Activated naive CD4-positive, alpha-beta T cell treated with anti-CD3 and anti-CD28 coated beads, Interleukin-2, amount 50 U/mL, for 72 hours (primary cell): ENCODE results near the gene ARID3B. TPM values are rescaled to one million over a fixed set of nuclear protein-coding genes. Genes with fewer than 3 reads are reported as not detected.

Experiments
- ATAC-seq, 2 donors: fragments of 150-1000 bp; cut with Tn5 transposase; 2 replicates each; pipeline ENCODE4 v1.10.0; 2021; ENCODE audit warnings: mild to moderate bottlenecking in 2 of 2, moderate library complexity in 2 of 2
- DNase-seq, 2 donors: peaks; one replicate each; pipeline ENCODE4 v3.0.0; 2021 to 2022; ENCODE audit warnings: low spot score in 2 of 2
- H3K27ac Mint-ChIP-seq, 2 donors: one replicate each; pipeline ENCODE4 v1.8.0; 2022; ENCODE audit warnings: mild to moderate bottlenecking in 2 of 2, mixed read lengths in 2 of 2
- H3K36me3 Mint-ChIP-seq, 2 donors: one replicate each; pipeline ENCODE4 v1.8.0; 2022; ENCODE audit warnings: mixed read lengths in 2 of 2
- H3K9me3 Mint-ChIP-seq, 2 donors: one replicate each; pipeline ENCODE4 v1.8.0; 2022; ENCODE audit warnings: mixed read lengths in 2 of 2
- total RNA-seq, 2 donors: library from RNA; stranded (reverse); gene quantifications; one replicate each; pipeline ENCODE4 v1.2.3, GENCODE V29; 2022

ARID3B gene
- total RNA-seq, 2 donors from 2014 or later, result 25.7 to 37.7 TPM

DNA sequence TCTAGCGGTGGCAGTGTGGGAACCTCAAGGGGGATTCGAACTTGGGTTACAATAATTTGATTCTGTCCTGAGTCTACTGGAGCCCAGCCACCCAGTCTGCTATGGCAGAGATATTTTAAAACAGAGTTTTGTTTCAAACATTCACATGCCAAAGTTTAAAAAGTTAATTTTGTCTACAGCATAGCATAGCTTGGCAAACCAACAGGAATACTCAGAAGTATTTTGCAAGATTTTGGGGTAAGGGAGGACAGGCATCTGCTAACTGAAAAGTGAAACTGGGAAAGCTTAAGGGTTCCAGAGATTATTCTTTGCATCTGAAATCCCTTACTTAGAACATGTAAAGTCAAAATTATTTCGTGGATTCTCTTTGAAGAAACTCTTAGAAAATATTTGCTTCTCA lies 6.6 kb downstream of the ARID3B start:
- no peak for ATAC-seq
- H3K36me3 Mint-ChIP-seq, result peaks cover 21 to 62% of the 10 kb centered on the region in 2 donors
- H3K9me3 Mint-ChIP-seq, result no peaks in the 10 kb centered on the region

DNA sequence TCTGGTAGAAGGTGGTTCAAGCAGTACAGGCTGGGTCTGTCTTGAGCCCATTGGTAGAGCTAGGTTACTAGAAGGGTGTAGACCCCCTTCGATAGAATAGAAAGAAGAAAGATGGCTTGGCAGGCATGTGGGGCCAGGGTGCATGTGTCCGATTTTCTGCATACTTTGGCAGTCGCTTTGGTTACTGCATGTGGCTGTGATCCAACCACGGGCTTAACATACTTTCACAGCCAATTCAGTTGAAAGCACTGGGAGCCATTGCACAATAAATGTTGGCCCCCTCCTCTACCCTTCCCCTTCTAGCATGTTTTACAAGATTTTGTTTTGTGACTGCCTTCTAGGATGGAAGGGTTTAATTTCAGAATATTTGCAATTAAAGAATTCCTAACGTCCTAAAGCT lies 7.2 kb downstream of the ARID3B start:
- H3K9me3 Mint-ChIP-seq, result no peaks in the 10 kb centered on the region
- ATAC-seq (no peak), DNase-seq (no peak)
- peaks cover 23 to 65% of the 10 kb centered on the region in 2 donors for H3K36me3 Mint-ChIP-seq
- no peak overlapping the region for H3K27ac Mint-ChIP-seq

More for the DNA sequence above, 6.6 kb downstream of the ARID3B start:
- no peak overlapping the region for H3K27ac Mint-ChIP-seq
- DNase-seq, result no peak

DNA sequence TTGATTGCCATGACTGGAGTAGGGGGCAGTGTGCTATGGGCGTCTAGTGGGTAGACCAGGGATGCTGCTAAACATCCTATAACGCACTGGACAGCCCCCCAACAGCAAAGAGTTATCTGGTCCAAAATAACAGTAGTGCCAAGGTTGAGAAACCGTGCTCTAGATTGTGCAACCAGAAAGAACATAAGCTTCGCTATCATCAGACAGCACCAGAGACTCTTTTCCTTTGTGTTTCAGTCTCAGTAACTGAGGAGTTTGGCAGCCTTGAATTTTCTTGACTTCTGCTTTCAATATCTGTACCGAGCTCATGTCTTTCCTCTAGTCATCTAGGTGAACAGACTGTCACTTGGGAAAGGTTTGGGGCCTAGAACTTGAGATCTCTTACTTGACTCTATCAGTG lies 8.8 kb downstream of the ARID3B start:
- Mint-ChIP-seq H3K27ac (no peak overlapping the region), H3K9me3 (no peaks in the 10 kb centered on the region), H3K36me3 (peaks cover 15 to 62% of the 10 kb centered on the region in 2 donors)
- ATAC-seq, result no peak
- no peak for DNase-seq

DNA sequence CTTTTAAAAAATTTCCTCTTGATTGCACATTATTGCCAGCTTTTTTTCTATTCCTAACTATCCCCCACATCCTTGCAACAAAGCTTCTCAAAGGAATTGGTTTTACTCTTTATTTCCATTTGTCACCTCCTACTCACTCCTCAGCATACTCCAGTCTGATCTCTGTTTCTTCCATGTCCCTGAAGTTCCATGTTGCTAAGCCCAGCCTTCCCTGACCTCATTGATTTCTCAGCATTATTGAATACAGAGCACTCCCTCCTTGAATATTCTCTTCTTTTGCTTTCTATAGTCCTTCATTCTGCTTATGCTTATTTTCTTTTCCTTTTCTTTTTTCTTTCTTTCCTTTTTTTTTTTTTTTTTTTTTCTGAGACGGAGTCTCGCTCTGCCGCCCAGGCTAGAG lies 10.7 kb downstream of the ARID3B start:
- Mint-ChIP-seq H3K27ac (no peak overlapping the region), H3K9me3 (no peaks in the 10 kb centered on the region), H3K36me3 (peaks cover 15 to 66% of the 10 kb centered on the region in 2 donors)
- ATAC-seq (no peak), DNase-seq (no peak)

DNA sequence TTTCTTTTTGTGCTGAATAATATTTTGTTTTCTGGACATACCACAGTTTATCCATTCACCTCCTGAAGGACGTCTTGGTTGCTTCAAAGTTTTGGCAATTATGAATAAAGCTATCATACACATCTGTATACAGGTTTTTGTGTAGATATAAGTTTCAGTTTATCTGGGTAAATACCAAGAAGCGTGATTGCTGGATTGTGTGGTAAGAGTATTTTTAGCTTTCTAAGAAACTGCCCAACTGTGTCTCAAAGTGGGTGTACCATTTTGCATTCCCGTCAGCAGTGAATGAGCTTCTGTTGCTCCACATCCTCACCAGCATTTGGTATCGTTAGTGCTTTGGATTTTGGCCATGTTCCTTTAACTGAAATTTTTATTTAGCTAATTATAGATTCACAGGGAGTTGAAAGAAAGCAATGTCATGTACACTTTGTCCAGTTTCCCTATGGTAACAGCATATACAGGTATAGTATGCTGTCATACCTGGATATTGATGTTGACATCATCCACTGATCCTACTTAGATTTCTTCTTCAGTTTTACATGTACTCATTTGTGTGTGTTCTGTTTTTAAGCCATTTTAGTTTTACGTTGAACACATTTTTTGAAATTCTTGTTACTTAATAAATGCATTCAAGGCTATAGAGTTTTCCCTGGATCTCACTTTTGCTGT lies 11.9 kb downstream of the ARID3B start:
- peak in 1 of 2 donors; percentile 46 for ATAC-seq
- H3K36me3 Mint-ChIP-seq, result peaks cover 12 to 54% of the 10 kb centered on the region in 2 donors
- no peak overlapping the region for H3K27ac Mint-ChIP-seq
- H3K9me3 Mint-ChIP-seq, result no peaks in the 10 kb centered on the region
- no peak for DNase-seq

DNA sequence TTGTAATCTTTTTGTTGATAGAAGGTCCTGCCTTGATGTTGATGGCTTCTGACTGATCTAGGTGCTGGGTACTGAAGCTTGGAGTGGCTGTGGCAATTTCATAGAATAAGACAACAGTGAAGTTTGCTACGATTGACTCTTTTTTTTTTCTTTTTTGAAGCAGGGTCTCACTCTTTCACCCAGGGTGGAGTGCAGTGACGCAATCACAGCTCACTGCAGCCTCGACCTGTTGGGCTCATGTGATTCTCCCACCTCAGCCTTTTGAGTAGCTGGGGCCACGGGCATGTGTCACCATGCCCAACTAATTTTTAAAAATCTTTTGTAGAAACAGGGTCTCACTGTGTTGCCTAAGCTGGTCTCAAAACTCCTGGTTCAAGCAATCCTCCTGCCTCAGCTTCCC lies 14.2 kb downstream of the ARID3B start:
- Mint-ChIP-seq H3K27ac (no peak overlapping the region), H3K9me3 (no peaks in the 10 kb centered on the region), H3K36me3 (peaks cover 4 to 48% of the 10 kb centered on the region in 2 donors)
- ATAC-seq, result no peak
- DNase-seq, result no peak

DNA sequence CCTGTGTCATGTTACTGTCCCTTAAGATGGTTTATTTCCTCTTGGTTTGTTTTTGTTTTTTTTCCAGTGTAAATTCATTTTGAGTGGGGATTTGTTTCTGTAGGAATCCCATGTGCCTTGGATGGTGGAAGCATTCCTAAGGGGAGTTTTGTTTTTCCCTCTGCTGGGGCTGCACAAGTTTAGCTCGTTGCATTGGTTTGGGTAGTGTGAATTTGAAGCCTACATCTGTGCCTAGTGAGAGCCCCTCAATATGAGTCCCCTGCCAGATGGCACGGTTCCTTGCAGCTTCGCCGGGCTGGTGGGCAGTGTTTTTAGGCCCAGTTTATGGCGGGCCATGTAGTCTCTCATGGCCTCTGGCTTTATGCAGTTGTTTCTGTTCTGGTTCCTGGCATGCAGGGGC lies 17.7 kb downstream of the ARID3B start:
- no peak for ATAC-seq
- Mint-ChIP-seq H3K27ac (no peak overlapping the region), H3K9me3 (no peaks in the 10 kb centered on the region), H3K36me3 (peaks cover 0 to 30% of the 10 kb centered on the region in 2 donors)
- DNase-seq, result no peak

DNA sequence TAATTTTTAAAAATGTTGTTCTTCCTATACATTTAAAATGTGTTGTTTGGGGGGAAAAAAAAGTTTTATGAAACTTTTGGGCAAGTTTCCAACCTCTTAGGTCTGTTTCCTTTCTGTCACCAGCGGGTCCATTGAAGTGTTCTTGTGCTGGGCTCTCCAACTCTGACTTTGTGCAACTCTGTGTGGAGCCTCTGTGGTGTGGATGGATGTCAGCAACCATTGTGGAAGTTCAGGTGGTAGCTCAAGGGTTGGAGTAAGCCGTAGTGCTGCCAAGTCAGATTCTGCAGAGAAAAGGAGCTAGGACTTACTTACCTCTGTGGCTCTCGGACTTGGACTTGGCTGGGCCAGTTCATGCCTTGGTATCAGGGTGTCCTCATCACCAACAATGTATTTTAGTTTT lies 22.4 kb downstream of the ARID3B start:
- no peak for ATAC-seq
- no peaks in the 10 kb centered on the region for H3K9me3 Mint-ChIP-seq
- peaks cover 0 to 22% of the 10 kb centered on the region in 2 donors for H3K36me3 Mint-ChIP-seq
- no peak for DNase-seq
- H3K27ac Mint-ChIP-seq, result no peak overlapping the region

DNA sequence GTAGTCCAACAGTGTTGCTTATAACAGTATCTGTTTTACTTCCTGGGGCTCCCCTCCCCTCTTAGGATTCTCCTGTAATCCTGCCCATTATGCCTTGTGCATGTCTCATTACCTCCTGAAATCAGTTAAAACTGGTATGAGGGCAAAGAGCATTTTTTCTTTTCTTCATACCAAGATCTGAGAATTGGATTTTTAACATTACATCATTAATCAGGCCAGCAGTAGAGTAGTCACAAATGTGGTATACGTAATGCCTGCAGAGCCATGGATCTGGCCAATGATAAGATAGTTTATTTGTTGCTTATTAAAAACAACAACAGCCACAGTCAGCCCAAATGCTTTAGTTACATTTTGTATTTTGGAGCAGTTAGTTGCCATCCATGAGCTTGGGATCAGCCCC lies 23.2 kb downstream of the ARID3B start:
- Mint-ChIP-seq H3K36me3 (peaks cover 0 to 14% of the 10 kb centered on the region in 2 donors), H3K9me3 (no peaks in the 10 kb centered on the region), H3K27ac (no peak overlapping the region)
- DNase-seq (no peak), ATAC-seq (no peak)

DNA sequence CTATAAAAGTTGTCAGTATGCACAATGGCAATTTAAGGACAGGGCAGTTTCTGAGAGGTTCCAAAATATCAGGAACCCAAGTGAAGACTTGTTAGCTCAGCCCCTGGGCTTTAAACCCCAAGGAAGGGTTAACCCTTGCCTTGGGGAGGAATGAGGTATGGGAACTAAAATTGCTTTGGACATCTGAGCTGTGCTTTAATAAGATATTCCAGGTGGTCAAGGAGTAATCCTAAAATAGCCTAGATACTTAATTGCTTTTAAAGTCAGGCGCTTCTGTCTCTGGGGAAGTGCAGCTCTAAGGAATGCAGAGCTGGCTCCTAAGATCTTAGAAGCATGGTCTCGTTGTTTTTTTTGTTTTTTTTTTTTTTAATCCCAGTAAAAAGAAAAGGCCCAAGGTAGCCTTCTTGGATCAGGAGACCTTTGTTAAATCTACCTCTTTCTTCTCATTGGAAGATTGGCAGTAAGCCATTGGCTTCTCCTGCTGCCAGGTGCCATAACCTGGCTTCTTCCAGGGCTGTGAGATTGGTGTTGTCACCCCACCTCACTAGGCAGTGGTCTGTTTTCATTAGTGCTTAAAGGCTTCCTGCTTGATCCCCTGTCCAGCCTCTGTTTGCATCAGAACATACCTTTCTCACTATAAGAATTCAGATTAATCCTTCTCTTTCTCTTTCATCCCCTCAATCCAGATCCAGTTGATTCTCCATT lies 24.5 kb downstream of the ARID3B start:
- ATAC-seq (no peak), DNase-seq (no peak)
- H3K36me3 Mint-ChIP-seq, result peaks cover 0 to 11% of the 10 kb centered on the region in 2 donors
- H3K9me3 Mint-ChIP-seq, result no peaks in the 10 kb centered on the region
- no peak overlapping the region for H3K27ac Mint-ChIP-seq

DNA sequence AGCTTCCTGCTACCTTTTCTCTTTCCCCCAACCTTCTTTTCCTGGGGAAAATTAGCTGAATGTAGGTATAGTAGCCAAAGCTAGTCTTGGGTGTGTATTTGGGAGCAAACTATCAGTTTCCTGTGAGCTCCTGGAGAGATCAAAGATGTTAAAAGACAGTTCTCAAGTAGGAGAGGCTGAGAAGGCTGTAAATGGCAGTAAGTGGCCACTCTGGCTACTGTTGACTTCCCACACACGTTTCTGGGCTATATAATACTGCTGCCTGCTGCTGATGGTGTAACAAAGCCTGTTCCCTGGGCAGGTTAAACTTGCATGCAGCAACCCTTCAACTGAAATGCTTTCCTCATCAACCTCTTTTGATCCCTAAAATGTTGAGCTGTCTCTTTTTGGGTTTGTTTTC lies 27.6 kb downstream of the ARID3B start:
- H3K27ac Mint-ChIP-seq, result no peak overlapping the region
- DNase-seq, result no peak
- ATAC-seq, result no peak
- H3K36me3 Mint-ChIP-seq, result peaks cover 0 to 6% of the 10 kb centered on the region in 2 donors
- H3K9me3 Mint-ChIP-seq, result no peaks in the 10 kb centered on the region

DNA sequence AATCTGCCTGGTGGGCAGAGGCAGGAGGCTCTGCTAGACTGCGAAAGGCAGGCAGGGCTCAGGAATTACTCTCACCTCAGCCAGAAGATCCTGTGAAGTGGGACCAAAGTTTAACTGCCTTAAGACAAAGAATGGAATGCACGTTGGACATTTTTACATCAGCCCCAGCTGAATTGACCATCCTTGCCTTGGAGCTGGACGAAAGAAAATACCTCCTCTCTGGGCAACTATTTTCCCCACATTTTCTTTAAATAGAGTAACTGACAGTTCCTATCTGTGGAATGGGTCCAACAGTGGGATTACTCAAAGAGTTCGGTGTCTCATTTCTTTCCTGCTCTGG lies 28.7 kb downstream of the ARID3B start:
- ATAC-seq (no peak), DNase-seq (no peak)
- H3K9me3 Mint-ChIP-seq, result no peaks in the 10 kb centered on the region
- peaks cover 6 to 17% of the 10 kb centered on the region in 2 donors for H3K36me3 Mint-ChIP-seq
- no peak overlapping the region for H3K27ac Mint-ChIP-seq

DNA sequence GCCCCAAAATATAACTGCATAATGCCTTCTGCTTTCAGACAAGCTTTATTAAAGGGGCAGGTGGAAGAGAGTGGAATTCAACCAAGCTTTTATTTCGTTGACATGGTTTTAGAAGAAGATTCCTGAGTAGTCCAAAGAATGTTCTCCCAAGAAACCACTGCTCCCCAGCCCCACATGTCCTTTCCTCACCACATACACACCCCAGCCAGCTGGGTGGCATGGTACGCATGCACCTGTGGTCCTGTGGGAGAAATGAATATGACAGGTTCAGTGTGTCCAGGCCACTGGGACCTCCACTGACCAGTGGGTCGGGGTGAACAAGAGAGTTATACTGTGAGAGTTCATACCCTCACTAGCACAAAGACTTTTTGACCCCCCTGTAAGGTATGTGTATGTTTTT lies 30.2 kb downstream of the ARID3B start:
- H3K27ac Mint-ChIP-seq, result no peak overlapping the region
- no peaks in the 10 kb centered on the region for H3K9me3 Mint-ChIP-seq
- H3K36me3 Mint-ChIP-seq, result peaks cover 6 to 18% of the 10 kb centered on the region in 2 donors
- ATAC-seq (no peak), DNase-seq (no peak)

DNA sequence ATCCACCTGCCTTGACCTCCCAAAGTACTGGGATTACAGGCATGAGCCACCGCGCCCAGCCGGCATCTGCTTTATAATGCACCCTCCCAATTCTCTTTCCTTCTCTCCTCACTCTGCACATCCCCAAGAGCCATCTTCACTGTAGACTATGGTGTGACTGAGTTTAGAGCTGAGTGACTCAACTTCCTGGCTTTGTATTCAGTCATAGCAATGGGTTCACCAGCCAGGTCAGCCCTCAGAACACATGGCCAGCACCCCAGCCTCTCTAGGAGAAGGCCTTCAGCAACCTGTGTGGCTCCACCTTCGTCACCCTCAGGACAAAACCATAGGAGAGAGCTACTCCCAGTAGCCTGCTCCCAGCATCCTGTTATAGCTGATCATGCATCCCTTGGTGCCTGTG lies 33.0 kb downstream of the ARID3B start:
- Mint-ChIP-seq H3K27ac (peak overlapping the region; percentile 17 to 66), H3K9me3 (no peaks in the 10 kb centered on the region), H3K36me3 (peaks cover 6 to 25% of the 10 kb centered on the region in 2 donors)
- DNase-seq (no peak), ATAC-seq (peak; percentile 68 to 96)

DNA sequence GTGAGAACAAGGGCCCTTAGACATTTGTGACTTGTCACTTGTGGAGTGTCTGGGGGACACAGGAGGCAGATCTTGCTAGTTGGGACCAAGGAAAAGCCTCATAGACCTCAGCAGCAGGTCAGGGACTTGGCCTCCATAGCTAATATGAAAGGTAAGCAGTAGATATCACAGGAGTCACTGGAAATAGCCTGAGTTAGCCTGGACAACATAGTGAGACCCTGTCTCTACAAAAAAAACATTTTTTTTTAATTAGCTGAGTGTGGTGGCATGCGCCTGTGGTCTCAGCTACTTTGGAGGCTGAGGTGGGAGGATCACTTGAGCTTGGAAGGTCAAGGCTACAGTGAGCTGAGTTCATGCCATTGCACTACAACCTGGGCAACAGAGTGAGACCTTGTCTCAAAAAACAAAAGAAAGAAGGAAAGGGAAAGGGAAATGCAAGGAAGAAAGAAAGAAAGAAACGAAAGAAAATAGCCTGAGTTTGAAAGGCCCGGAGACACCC lies 37.5 kb downstream of the ARID3B start:
- no peak for DNase-seq
- peaks cover 6 to 19% of the 10 kb centered on the region in 2 donors for H3K36me3 Mint-ChIP-seq

DNA sequence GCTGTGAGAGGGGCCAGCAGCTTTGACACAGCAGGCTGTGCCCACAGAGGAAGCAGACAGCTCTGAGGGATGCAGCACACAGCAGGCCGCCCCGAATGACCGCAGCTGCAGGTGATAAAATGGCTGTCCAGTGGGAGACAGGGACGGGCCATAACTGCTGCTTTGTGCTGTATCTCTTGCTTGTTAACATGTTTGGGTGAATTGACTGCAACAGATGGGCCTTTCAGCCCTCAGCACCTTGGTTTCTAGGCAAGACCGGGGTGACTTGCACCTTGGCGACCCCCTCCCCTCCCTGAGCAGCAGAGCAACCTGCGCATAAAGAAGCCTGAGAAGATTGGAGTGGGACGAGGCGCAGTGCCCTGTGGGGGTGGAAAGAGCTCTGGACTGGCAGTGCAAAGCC lies 38.0 kb downstream of the ARID3B start:
- Mint-ChIP-seq H3K9me3 (no peaks in the 10 kb centered on the region), H3K27ac (no peak overlapping the region), H3K36me3 (peaks cover 2 to 15% of the 10 kb centered on the region in 2 donors)
- DNase-seq (no peak), ATAC-seq (no peak)

More for the DNA sequence above, 37.5 kb downstream of the ARID3B start:
- no peak for ATAC-seq
- Mint-ChIP-seq H3K27ac (no peak overlapping the region), H3K9me3 (no peaks in the 10 kb centered on the region)

DNA sequence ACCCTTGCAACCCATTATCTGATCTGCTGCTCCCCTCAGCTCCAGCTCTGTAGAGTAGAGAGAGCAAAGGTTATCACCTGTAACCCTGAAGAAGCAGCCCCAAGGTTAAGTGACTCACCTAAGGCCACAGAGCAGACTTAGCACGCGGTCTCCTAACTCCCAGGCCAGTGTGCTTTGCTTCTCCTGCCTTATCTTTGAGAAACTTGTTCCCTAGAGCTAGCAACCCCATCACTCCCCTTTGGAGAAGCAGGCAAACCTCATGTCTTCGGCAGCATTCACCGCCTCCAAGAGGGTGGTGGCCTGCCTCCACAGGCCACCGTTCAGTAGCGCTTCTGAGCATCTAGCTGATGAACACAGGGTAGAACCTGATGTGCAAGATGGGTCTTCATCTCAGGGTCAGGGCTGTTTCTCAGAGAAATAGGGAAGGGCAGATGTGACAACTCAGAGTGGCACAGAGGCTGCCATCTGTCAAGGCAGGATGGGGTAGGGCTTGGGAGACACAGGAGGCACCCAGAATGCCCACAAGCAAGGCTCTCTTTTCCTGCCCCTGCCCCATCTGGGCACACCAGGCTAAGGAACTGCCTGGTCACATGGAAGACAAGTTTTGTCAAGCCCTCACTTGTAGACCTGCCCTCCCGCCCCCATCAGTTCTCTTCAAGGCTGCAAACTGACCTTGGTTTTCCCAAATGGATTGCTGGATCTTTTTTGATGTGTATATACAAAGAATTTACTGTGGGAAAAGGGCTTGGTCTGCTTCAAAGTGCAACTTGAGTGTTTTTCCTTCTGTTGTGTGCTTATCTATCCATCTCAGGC lies 39.7 kb downstream of the ARID3B start:
- no peaks in the 10 kb centered on the region for H3K9me3 Mint-ChIP-seq
- peak overlapping the region in 1 of 2 donors; percentile 61 for H3K27ac Mint-ChIP-seq
- H3K36me3 Mint-ChIP-seq, result peaks cover 0 to 8% of the 10 kb centered on the region in 2 donors
- DNase-seq (no peak), ATAC-seq (peak in 1 of 2 donors; percentile 30)
